ENCODE data around the gene RNU1-2.
A peak's percentile ranks its signal among the peaks of the same experiment; 100 is the strongest.
"Not testable (repeated sequence)": the region's sequence is repeated elsewhere in the genome, so short reads cannot be mapped to it uniquely, and the experiment has no call there.

Gene RNU1-2

DNA sequence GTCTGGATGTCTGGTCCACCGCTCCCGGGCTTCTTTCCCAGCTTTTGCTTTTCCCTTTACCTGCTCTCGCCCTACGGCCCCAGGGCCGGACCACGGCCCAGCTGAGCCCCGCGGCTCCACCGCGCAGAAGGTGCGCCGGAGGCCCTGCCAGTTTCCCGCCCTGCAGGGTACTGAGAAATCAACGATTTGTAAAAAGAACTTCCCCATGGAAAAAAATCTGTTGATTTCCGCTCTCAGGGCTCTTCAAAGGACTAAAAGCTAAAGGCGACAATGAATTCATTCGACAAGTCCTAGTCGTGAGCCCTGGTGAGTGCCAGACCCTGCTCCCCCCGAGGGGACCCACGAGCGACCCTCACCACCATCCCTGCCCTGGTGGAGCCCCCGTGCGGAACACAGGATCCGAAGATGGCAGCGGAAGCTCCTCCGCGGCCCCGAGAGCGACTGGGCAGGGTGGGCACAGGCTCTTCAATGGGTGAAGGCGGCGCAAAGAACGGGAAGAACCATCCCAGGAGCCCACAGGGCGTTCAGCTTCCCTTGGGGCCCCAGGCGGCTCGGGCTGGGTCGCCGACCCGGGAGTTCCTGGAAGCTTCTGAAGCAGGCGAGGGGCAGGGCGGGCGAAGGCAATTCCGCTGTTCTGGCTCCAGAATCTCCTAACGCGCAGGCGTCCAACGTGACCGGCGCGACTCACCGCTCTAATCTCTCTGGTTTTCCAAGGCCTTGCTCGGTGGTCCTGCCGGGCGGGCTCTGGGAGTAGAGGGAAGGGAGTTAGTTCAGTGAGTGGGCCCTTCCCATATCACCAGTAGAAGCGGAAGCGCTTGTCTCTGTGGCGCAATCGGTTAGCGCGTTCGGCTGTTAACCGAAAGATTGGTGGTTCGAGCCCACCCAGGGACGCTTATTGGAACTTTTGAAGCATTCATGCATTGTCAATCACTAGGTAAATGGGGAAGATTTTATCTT lies 6.6 kb upstream of the RNU1-2 start:
- peak; percentile 95 for DNase-seq (ENCODE audit: low spot score)

DNA sequence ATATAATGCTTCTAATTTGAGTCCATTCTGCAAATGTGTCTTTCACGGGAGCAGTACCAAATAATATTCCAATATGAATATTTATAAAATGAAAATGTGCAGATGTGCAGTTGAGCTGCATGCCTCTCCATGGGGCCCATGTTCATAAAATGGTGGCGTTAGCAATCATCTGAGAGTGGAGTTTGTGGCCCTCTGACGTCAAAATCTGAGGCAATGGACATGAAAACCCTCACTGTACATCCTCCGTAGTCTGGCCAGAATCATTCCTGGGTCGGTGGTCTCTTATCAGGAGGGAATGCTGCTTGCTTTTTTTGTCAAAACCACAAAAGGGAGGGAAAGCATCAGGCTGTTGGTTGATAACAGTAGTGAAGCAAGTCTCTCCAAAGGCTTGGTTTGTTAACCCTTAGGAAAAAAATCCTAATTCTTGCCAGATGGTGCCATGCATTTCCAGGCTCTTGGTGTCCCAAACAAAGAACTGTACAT lies 5.2 kb upstream of the RNU1-2 start:
- peak; percentile 14 for DNase-seq (ENCODE audit: low spot score)

GRCh38 chr1:16891057-16891456 lies 4.7 kb upstream of the RNU1-2 start:
- DNase-seq (ENCODE audit: low spot score): peak; percentile 8

DNA sequence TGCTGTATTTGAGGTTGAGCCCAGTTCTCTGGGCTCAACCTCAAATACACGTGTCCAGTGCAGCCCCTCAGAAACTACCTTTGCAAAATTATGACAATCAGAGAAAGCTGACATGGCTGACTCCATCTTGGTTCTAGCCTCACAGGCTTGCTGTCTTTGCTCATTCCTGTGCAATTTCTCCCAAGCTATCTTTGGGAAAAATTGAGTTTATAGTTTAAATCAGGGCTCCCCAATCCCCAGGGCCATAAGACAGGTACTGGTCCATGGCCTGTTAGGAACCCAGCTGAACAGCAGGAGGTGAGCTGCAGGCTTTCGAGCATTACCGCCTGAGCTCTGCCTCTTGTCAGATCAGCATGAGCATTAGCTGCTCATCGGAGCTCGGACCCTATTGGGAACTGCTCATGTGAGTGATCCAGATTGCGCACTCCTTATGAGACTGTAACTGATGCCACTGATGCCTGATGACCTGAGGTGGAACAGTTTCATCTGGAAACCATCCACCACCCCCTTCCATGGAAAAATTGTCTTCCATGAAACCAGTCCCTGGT lies 2.7 kb upstream of the RNU1-2 start:
- peak; percentile 1 for DNase-seq (ENCODE audit: low spot score)

- DNase-seq (ENCODE audit: low spot score): not testable (repeated sequence)
Observed at GRCh38 chr1:16893796-16894195, 2.0 kb upstream of the RNU1-2 start.

- DNase-seq (ENCODE audit: low spot score): not testable (repeated sequence)
Observed at GRCh38 chr1:16894338-16894737, 1.4 kb upstream of the RNU1-2 start.

DNA sequence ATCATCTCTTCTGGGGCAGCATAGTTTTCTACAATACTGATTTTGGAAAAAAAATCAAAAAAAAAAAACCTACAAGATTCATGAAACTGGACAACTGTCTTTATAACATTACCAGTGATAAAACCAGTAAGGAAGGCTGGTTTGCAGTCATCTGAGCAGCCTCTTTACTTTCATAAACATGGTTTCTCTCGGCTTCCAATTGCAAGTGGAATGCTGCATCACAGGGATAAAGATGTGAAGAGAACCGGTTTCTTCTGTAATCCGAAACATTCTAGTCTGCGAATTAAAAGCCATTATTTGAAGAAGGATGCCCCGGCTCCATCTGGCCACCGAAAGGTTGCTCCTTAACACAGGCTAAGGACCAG lies 565 bp upstream of the RNU1-2 start:
- not testable (repeated sequence) for DNase-seq (ENCODE audit: low spot score)

GRCh38 chr1:16896316-16897055 lies 706 bp downstream of the RNU1-2 start:
- peak; percentile 70 for DNase-seq (ENCODE audit: low spot score)

GRCh38 chr1:16897653-16898052 lies 1.9 kb downstream of the RNU1-2 start:
- not testable (repeated sequence) for DNase-seq (ENCODE audit: low spot score)

- not testable (repeated sequence) for DNase-seq (ENCODE audit: low spot score)
Observed at GRCh38 chr1:16898298-16898697, 2.5 kb downstream of the RNU1-2 start.

DNA sequence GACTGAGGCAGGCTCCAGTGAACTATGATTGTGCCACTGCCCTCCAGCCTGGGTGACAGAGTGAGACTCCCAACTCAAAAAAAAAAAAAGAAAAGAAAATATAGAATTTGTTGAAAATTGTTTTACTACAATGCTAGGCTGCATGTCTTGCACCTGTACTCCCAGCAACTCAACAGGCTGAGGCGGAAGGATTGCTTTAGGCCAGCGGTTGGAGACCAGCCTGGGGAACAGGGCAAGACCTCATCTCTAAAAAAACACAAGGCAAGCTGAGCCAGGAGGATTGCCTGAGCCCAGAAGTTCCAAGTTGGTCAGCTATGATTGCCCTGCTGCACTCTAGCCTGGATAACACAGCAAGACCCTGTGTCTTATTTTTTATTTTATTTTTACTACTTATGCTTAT lies 3.2 kb downstream of the RNU1-2 start:
- not testable (repeated sequence) for DNase-seq (ENCODE audit: low spot score)

GRCh38 chr1:16900751-16901150 lies 5.0 kb downstream of the RNU1-2 start:
- no peak for DNase-seq (ENCODE audit: low spot score)

- DNase-seq (ENCODE audit: low spot score): not testable (repeated sequence)
Observed at GRCh38 chr1:16901371-16901770, 5.6 kb downstream of the RNU1-2 start.

DNA sequence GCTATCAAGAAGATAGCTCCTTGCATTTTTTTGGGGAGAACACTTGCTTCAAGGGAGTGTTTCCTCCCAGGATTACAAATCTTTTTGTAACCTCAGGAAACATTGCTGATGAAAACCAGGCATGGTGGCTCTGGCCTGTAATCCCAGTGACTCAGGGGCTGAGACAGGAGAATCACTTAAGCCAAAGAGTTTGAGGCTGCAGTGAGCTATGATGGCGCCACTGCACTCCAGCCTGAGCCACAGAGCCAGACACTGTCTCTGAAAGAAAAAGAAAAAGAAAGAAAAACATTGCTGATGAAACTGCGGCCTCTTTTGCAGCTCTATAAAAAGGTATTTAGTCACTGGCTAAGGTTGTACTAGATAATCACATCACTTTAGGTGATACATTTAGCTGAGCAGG lies 7.3 kb downstream of the RNU1-2 start:
- DNase-seq (ENCODE audit: low spot score): no peak

DNA sequence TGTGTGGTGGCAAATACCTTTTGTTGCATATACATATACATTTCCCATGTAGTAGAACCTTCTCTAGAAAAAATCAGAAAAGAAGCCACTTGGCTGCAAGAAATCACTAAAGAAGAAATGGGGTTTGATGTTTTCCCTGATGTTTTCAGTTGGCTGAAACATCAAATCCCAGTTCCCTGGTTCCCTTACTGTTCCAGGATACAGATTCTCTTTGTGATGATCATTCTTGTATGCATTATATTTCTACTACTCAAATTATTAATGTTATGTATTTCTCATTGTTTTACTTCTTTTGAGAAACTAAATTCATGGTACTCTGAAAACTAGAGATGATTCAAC lies 7.6 kb downstream of the RNU1-2 start:
- no peak for DNase-seq (ENCODE audit: low spot score)

DNA sequence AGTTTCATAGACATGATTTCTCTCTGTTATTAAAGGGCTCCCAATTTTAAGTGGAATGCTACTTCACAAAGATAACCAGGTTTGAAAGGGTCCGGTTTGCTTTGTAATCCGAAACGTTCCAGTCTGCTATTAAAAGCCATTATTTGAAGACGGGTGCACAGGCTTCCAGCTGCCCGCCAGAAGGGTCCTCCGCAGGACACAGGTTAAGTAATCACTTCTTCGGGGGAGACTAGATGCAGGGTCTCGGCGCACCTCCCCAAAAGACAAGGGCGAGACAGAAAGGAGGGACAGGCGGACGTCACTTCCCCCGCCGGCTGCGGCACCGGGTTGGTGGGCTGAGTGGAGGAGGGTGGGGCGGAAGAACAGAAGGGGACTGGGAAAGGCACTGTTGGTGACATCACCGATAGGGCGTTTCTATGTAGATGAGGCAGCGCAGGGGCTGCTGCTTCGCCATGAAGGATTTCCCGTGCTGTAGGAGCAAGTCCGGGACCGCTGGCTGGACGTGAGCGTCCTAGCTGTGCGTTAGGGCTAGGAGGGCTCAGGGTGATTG lies 8.9 kb downstream of the RNU1-2 start:
- peak; percentile 100 for DNase-seq (ENCODE audit: low spot score)

DNA sequence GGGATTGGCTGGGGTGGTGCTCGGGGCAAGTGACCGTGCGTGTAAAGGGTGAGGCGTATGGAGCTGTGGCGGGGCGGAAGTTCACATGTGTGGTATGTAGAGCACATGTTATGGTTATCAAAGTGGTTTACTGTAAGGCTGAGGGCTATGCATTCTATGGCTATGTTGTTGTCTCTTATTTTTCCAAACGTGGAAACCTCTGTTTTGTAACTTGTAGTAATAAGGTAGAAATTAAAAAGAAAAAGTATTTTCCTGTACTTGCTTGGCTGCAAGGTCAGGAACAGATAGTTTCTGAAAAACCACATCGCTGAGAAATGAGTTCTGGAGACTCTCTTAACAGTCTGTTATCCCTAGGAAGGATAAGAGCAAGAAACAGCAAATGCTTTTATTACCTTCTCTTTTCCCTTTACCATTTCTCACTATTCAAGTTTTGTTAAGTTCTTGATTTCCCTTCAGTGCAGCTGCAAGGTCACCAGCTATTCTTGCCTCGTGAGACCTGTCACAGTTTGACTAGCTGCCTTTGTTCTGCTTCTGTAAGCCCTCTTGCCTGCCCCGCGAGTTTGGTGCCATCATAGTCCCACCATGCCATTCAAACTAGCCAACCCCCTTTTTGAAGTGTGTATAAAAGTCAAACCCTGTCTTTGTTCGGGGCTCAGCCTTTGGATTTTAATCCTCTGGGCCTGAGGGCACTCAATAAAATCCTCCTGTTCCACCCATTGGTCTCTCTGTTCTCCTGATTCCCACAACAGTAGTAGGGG lies 9.5 kb downstream of the RNU1-2 start:
- peak; percentile 93 for DNase-seq (ENCODE audit: low spot score)

DNA sequence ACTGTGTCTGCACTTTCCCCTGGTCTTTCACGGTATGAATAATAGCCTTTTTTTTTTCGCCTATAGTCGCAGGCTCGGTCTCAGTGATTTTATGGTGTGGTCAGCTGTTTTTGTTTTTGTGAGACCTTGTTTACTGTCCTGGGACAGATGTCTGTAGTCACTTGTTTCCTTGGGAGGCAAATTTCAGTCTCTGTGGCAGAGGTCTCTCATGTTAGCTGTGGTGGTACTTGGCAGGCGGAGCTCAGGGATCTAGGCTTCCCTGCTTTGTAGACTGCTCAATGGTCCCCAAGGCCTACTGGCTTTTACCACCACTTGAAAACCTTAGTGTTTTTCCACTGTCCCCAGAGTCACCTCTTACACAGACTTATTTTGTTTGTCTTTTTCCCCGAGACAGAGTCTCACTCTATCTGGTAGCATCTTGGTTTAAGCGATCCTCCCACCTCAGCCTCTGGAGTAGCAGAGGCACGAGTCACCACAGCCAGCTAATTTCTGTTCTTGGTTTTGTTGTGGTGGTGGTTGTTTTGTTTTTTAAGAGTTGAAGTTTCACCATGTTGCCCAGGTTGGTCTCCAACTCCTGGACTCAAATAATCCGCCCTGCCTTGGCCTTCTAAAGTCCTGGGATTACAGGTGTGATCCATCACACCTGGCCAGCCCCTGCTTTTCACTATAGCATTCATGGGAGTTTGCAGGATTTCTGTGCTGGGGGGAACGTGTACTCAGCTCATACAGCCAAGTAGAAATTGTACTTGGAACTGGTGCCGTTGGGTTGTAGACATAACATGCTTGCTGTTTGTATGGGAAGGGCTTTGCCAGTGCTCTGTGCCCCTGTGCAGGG lies 10.3 kb downstream of the RNU1-2 start:
- no peak for DNase-seq (ENCODE audit: low spot score)

GRCh38 chr1:16906873-16907272 lies 11.1 kb downstream of the RNU1-2 start:
- no peak for DNase-seq (ENCODE audit: low spot score)

- DNase-seq (ENCODE audit: low spot score): no peak
Observed at GRCh38 chr1:16907870-16908758, 12.3 kb downstream of the RNU1-2 start.
